IMR-90 (cell line): ENCODE measurements around the gene CD300H. TPM values are rescaled to one million over a fixed set of nuclear protein-coding genes. Genes with fewer than 3 reads are reported as not detected.

Experiments used
- ATAC-seq: fragments of 200-7000 bp; cut with Tn5 transposase; 2 replicates; pipeline ENCODE4 v1.9.1; 2020; ENCODE audit warnings: low read depth, mild to moderate bottlenecking, moderate library complexity
- BruUV-seq: library from RNA; stranded (reverse); fragments of 400-500 nt; replicated peaks from 2 replicates; lab custom pipeline; 2021; lab: Mats Ljungman, UMichigan
- CTCF ChIA-PET: fragments of 300-600 bp; formaldehyde crosslinking; extraction: SDS; loops from one replicate; lab custom pipeline; 2021; ENCODE audit warnings: antibody characterized with exemption; lab: Yijun Ruan, JAX
- POLR2A ChIA-PET: fragments of 300-600 bp; sonication (Branson Sonifier 250); formaldehyde crosslinking; loops from one replicate; lab custom pipeline; 2022; ENCODE audit warnings: antibody characterized with exemption; ENCODE audit not compliant: unreplicated experiment; lab: Charles Lee
- DNase-seq: peaks from one replicate; pipeline ENCODE4 v3.0.0; 2013
- H2AFZ ChIP-seq: replicated peaks from 2 replicates; pipeline ENCODE3; 2013; ENCODE audit warnings: low read length, mild to moderate bottlenecking; ENCODE audit not compliant: poor library complexity
- H2AK5ac ChIP-seq: 2 replicates; pipeline ENCODE4 v1.6.1; 2013; ENCODE audit warnings: low read depth, low read length, inconsistent platforms
- H2AK9ac ChIP-seq: replicated peaks from 2 replicates; pipeline ENCODE3; 2013; ENCODE audit warnings: mild to moderate bottlenecking, low read depth, low read length, moderate library complexity; ENCODE audit not compliant: poor library complexity
- H2BK120ac ChIP-seq: 2 replicates; pipeline ENCODE4 v1.6.1; 2013; ENCODE audit warnings: low read depth, low read length, inconsistent platforms
- H2BK15ac ChIP-seq: 3 replicates; pipeline ENCODE4 v1.6.1; 2013; ENCODE audit warnings: low read depth, low read length, inconsistent platforms
- H2BK20ac ChIP-seq: 2 replicates; pipeline ENCODE4 v1.6.1; 2013; ENCODE audit warnings: low read depth, mild to moderate bottlenecking, inconsistent platforms, low read length, moderate library complexity
- H2BK5ac ChIP-seq: 2 replicates; pipeline ENCODE4 v1.6.1; 2013; ENCODE audit warnings: mild to moderate bottlenecking, low read depth, low read length, inconsistent platforms; ENCODE audit not compliant: poor library complexity, severe bottlenecking
- H3K14ac ChIP-seq: replicated peaks from 2 replicates; pipeline ENCODE4 v1.6.1; 2013; ENCODE audit warnings: low read depth, low read length, inconsistent platforms
- H3K18ac ChIP-seq: 2 replicates; pipeline ENCODE4 v1.6.1; 2013; ENCODE audit warnings: low read depth, low read length, control low read depth
- H3K23ac ChIP-seq: 2 replicates; pipeline ENCODE4 v1.6.1; 2013; ENCODE audit warnings: low read depth, low read length, inconsistent platforms
- H3K27ac ChIP-seq: 2 replicates; pipeline ENCODE4 v1.5.1; 2013; ENCODE audit warnings: mild to moderate bottlenecking, control low read depth, low read length; ENCODE audit not compliant: insufficient read depth
- H3K27me3 ChIP-seq: 2 replicates; pipeline ENCODE4 v1.6.1; 2013; ENCODE audit warnings: low read length; ENCODE audit not compliant: control insufficient read depth, insufficient read depth
- H3K36me3 ChIP-seq: 2 replicates; pipeline ENCODE4 v1.6.1; 2013; ENCODE audit warnings: low read length, mixed read lengths; ENCODE audit not compliant: control insufficient read depth, insufficient read depth
- H3K4ac ChIP-seq: 2 replicates; pipeline ENCODE4 v1.6.1; 2013; ENCODE audit warnings: low read depth, low read length, inconsistent platforms
- H3K4me1 ChIP-seq: 2 replicates; pipeline ENCODE4 v1.6.1; 2013; ENCODE audit warnings: low read length, mixed read lengths; ENCODE audit not compliant: control insufficient read depth, insufficient read depth
- H3K4me2 ChIP-seq: 2 replicates; pipeline ENCODE4 v1.6.1; 2013; ENCODE audit warnings: low read depth, mild to moderate bottlenecking, control low read depth, low read length, moderate library complexity
- H3K4me3 ChIP-seq: 2 replicates; pipeline ENCODE4 v1.5.1; 2013; ENCODE audit warnings: low read depth, mild to moderate bottlenecking, control low read depth, low read length, moderate library complexity; ENCODE audit not compliant: insufficient read depth
- H3K56ac ChIP-seq: 2 replicates; pipeline ENCODE4 v1.6.1; 2013; ENCODE audit warnings: low read length, inconsistent platforms; ENCODE audit not compliant: insufficient read depth; ENCODE audit errors: extremely low read depth
- H3K79me1 ChIP-seq, 2 experiments: 2 replicates each; pipeline ENCODE4 v1.6.1; 2013; ENCODE audit warnings: low read length in 2 of 2, inconsistent platforms in 1 of 2, low read depth in 1 of 2
- H3K9ac ChIP-seq: 2 replicates; pipeline ENCODE4 v1.6.1; 2013; ENCODE audit warnings: low read depth, low read length, control low read depth
- H3K9me1 ChIP-seq: 2 replicates; pipeline ENCODE4 v1.6.1; 2013; ENCODE audit warnings: low read length, inconsistent platforms; ENCODE audit not compliant: insufficient read depth
- H3K9me3 ChIP-seq: 2 replicates; pipeline ENCODE4 v1.6.1; 2013; ENCODE audit warnings: low read length; ENCODE audit not compliant: control insufficient read depth, insufficient read depth
- H4K20me1 ChIP-seq: 2 replicates; pipeline ENCODE4 v1.6.1; 2013; ENCODE audit warnings: low read length, inconsistent platforms; ENCODE audit not compliant: insufficient read depth
- H4K5ac ChIP-seq: 2 replicates; pipeline ENCODE4 v1.6.1; 2013; ENCODE audit warnings: mild to moderate bottlenecking, low read depth, low read length, control low read depth
- H4K8ac ChIP-seq, 2 experiments: 2 replicates each; pipeline ENCODE4 v1.6.1; 2013; ENCODE audit warnings: low read depth in 2 of 2, low read length in 2 of 2, control low read depth in 1 of 2, inconsistent platforms in 1 of 2
- H4K91ac ChIP-seq: 2 replicates; pipeline ENCODE4 v1.6.1; 2013; ENCODE audit warnings: low read depth, low read length, inconsistent platforms; ENCODE audit not compliant: insufficient read depth
- MAFK ChIP-seq: IDR thresholded peaks from 2 replicates; pipeline ENCODE4 v1.6.1; 2012; ENCODE audit warnings: low read depth, low read length, improper control_type of control experiment
- MAZ ChIP-seq: IDR thresholded peaks from 2 replicates; pipeline ENCODE4 v1.6.1; 2012; ENCODE audit warnings: low read depth, mild to moderate bottlenecking, low read length, improper control_type of control experiment, moderate library complexity, borderline replicate concordance
- POLR2A ChIP-seq: IDR thresholded peaks from 2 replicates; pipeline ENCODE4 v1.6.1; 2012; ENCODE audit warnings: mild to moderate bottlenecking, low read depth, low read length
- RFX5 ChIP-seq: IDR thresholded peaks from 2 replicates; pipeline ENCODE4 v1.8.0; 2012; ENCODE audit warnings: low read depth, mild to moderate bottlenecking, low read length, moderate library complexity
- SMC3 ChIP-seq: fragments of 150-350 bp; IDR thresholded peaks from 2 replicates; pipeline ENCODE4 v1.6.1; 2016; ENCODE audit warnings: low read depth, mild to moderate bottlenecking, antibody characterized with exemption, low read length, moderate library complexity
- USF2 ChIP-seq: fragments of 150-350 bp; IDR thresholded peaks from 2 replicates; pipeline ENCODE4 v1.6.1; 2017; ENCODE audit warnings: mild to moderate bottlenecking, antibody characterized with exemption, low read length, low read depth
- WGBS, 2 experiments: methylation state at CpG; one replicate each; pipeline versions ENCODE4 v1.1.5 to v1.1.7; 2013; ENCODE audit warnings: missing lambda C conversion rate in 2 of 2; ENCODE audit not compliant: insufficient read length in 1 of 2; ENCODE audit errors: extremely low coverage in 2 of 2; 5-methylcytosine and 5-hydroxymethylcytosine counted together
- dilution Hi-C: fragments of 300-500 bp; cut with HindIII; formaldehyde crosslinking; loops from one replicate; pipeline ENCODE4 v1.14.3; 2018; ENCODE audit warnings: low sequenced_read_pairs; ENCODE audit not compliant: unreplicated experiment
- in situ Hi-C: fragments of 300-500 bp; cut with MboI; formaldehyde crosslinking; loops from 3 replicates; pipeline ENCODE4 v1.14.3; 2019; ENCODE audit warnings: low sequenced_read_pairs, inconsistent platforms, mixed read lengths
- intact Hi-C: fragments of 100-400 bp; cut with micrococcal nuclease; formaldehyde crosslinking; loops from 2 replicates; pipeline ENCODE4 v1.10.0; 2022
- polyA plus RNA-seq, 3 experiments: library from polyadenylated mRNA; depleted of rRNA; stranded (reverse); fragments of >200 nt; gene quantifications; 2 replicates each; pipeline ENCODE4 v1.2.3, GENCODE V29; 2012; ENCODE audit warnings: low replicate concordance in 1 of 3
- total RNA-seq: library from RNA; depleted of rRNA; stranded (reverse); fragments of >200 nt; gene quantifications from 2 replicates; pipeline ENCODE4 v1.2.3, GENCODE V29; 2012
- TF ChIP-seq, protein P1 (sequence below): fragments of 150-350 bp; IDR thresholded peaks from 2 replicates; pipeline ENCODE4 v1.6.1; 2016; ENCODE audit warnings: low read depth, mild to moderate bottlenecking, low read length, moderate library complexity, borderline replicate concordance

The CD300H gene
- total and polyA plus RNA-seq, 2 of the 4 experiments (the other 2 are of a cell fraction), result not detected

DNA sequence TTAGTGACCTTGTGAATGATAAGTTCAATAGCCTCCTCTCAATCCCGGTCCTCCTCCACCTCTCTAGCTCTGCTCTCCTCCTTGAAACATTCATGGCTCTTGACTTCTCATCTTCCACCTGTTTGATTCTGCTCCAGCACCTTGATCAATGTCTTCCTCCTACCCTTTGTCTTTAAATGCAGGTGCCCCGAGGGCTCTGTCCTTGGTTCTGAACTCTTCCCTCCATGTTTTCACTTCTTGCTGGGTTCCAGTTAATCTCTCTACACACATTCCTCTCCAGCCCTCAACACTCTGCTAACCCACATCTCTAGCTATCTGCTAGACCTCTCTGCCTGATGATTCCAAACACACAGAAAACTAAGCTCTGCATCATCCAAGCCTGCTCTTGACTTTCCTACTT is 42.8 kb upstream of the CD300H start:
- no peaks in the 10 kb centered on the region for H3K4me1 ChIP-seq
- no peak overlapping the region for H2AFZ ChIP-seq
- dilution Hi-C loops (no loop called here), intact Hi-C loops (no loop called here), in situ Hi-C loops (no loop called here)
- ChIA-PET POLR2A (no interaction called here), CTCF (no interaction called here)
- H3K56ac ChIP-seq, result no peak overlapping the region
- H3K9me1 ChIP-seq, result no peaks in the 10 kb centered on the region
- H3K9ac ChIP-seq, result no peak overlapping the region
- H2BK20ac ChIP-seq, result no peak overlapping the region
- no peaks in the 10 kb centered on the region for H3K79me1 ChIP-seq
- no peak overlapping the region for H3K4ac ChIP-seq
- H4K5ac ChIP-seq, result no peak overlapping the region
- no peak overlapping the region for H4K8ac ChIP-seq
- H3K14ac ChIP-seq, result no peak overlapping the region
- BruUV-seq, result no TSS peak
- H2AK5ac ChIP-seq, result no peak overlapping the region
- no peak overlapping the region for H3K4me3 ChIP-seq
- H3K4me2 ChIP-seq, result no peak overlapping the region
- no peak for ATAC-seq
- no peak overlapping the region for H2BK120ac ChIP-seq
- H2BK5ac ChIP-seq, result no peak overlapping the region
- H4K20me1 ChIP-seq, result no peaks in the 10 kb centered on the region
- H3K18ac ChIP-seq, result no peak overlapping the region
- TF ChIP-seq RFX5 (no peak), MAFK (no peak), SMC3 (no peak), POLR2A (no peak), USF2 (no peak), MAZ (no peak)
- TF ChIP-seq, protein P1, sequence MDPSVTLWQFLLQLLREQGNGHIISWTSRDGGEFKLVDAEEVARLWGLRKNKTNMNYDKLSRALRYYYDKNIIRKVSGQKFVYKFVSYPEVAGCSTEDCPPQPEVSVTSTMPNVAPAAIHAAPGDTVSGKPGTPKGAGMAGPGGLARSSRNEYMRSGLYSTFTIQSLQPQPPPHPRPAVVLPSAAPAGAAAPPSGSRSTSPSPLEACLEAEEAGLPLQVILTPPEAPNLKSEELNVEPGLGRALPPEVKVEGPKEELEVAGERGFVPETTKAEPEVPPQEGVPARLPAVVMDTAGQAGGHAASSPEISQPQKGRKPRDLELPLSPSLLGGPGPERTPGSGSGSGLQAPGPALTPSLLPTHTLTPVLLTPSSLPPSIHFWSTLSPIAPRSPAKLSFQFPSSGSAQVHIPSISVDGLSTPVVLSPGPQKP, result no peak
- H3K36me3 ChIP-seq, result no peaks in the 10 kb centered on the region
- no peak overlapping the region for H3K27ac ChIP-seq
- no peaks in the 10 kb centered on the region for H3K27me3 ChIP-seq
- 10% methylated on average over 1 of the region's 2 CpGs; no CpG with 5 or more reads in 1 of the 2 experiments for WGBS, 2 experiments
- H2BK15ac ChIP-seq, result no peak overlapping the region
- peaks cover 21% of the 10 kb centered on the region for H3K9me3 ChIP-seq
- no peak overlapping the region for H2AK9ac ChIP-seq
- H3K23ac ChIP-seq, result no peak overlapping the region
- DNase-seq, result no peak
- no peak overlapping the region for H4K91ac ChIP-seq
